WTC11 (cell line): Measurements from ENCODE around the gene TIMM8B.

Experiments used
- FOXP1 ChIP-seq: sonication (generic); formaldehyde crosslinking; IDR thresholded peaks from 2 replicates; pipeline ENCODE4 v1.8.0; 2022; ENCODE audit warnings: missing genetic modification reagents, mild to moderate bottlenecking, moderate library complexity, borderline replicate concordance
- TF ChIP-seq, protein P1 (sequence below): fragments of 200-600 bp; IDR thresholded peaks from 2 replicates; pipeline ENCODE4 v1.8.0; 2022; ENCODE audit warnings: antibody characterized with exemption
- TF ChIP-seq, protein P2 (sequence below): sonication (generic); formaldehyde crosslinking; IDR thresholded peaks from 2 replicates; pipeline ENCODE4 v1.8.0; 2022; ENCODE audit warnings: mild to moderate bottlenecking, missing genetic modification reagents
- TF ChIP-seq, protein P3 (sequence below): sonication (generic); formaldehyde crosslinking; IDR thresholded peaks from 2 replicates; pipeline ENCODE4 v1.8.0; 2022; ENCODE audit warnings: mild to moderate bottlenecking, missing genetic modification reagents

DNA sequence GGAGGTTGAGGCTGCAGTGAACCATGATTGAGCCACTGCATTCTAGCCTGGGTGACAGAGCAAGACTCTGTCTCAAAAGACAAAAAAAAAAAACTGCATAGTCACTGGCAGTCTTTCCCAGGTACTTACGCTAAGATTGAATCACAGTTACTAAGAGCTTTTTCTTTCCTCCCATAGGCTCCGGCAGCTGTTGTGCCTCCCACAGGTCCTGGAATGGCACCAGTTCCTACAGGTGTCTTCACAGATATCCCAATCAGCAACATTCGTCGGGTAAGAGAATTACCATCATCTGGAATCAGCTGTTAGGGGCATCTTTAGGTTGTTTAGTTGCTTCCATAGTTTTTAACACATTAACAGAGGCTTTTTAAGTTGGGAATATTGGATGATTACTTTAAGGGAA is 41.6 kb downstream of the TIMM8B start:
- TF ChIP-seq, protein P1, sequence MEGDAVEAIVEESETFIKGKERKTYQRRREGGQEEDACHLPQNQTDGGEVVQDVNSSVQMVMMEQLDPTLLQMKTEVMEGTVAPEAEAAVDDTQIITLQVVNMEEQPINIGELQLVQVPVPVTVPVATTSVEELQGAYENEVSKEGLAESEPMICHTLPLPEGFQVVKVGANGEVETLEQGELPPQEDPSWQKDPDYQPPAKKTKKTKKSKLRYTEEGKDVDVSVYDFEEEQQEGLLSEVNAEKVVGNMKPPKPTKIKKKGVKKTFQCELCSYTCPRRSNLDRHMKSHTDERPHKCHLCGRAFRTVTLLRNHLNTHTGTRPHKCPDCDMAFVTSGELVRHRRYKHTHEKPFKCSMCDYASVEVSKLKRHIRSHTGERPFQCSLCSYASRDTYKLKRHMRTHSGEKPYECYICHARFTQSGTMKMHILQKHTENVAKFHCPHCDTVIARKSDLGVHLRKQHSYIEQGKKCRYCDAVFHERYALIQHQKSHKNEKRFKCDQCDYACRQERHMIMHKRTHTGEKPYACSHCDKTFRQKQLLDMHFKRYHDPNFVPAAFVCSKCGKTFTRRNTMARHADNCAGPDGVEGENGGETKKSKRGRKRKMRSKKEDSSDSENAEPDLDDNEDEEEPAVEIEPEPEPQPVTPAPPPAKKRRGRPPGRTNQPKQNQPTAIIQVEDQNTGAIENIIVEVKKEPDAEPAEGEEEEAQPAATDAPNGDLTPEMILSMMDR = no peak
- TF ChIP-seq, protein P2, sequence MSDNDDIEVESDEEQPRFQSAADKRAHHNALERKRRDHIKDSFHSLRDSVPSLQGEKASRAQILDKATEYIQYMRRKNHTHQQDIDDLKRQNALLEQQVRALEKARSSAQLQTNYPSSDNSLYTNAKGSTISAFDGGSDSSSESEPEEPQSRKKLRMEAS (CRISPR knock-in tag) = no peak
- no peak for TF ChIP-seq FOXP1 (CRISPR knock-in tag)
- TF ChIP-seq, protein P3, sequence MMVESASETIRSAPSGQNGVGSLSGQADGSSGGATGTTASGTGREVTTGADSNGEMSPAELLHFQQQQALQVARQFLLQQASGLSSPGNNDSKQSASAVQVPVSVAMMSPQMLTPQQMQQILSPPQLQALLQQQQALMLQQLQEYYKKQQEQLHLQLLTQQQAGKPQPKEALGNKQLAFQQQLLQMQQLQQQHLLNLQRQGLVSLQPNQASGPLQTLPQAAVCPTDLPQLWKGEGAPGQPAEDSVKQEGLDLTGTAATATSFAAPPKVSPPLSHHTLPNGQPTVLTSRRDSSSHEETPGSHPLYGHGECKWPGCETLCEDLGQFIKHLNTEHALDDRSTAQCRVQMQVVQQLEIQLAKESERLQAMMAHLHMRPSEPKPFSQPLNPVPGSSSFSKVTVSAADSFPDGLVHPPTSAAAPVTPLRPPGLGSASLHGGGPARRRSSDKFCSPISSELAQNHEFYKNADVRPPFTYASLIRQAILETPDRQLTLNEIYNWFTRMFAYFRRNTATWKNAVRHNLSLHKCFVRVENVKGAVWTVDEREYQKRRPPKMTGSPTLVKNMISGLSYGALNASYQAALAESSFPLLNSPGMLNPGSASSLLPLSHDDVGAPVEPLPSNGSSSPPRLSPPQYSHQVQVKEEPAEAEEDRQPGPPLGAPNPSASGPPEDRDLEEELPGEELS (CRISPR knock-in tag) = no peak
